Activated CD4-positive, alpha-beta T cell treated with anti-CD3 and anti-CD28 coated beads, Interleukin-2, amount 50 U/mL, for 16 hours (primary cell): Measurements from ENCODE around the gene NUBPL.
"Not testable (repeated sequence)": the region's sequence is repeated elsewhere in the genome, so short reads cannot be mapped to it uniquely, and the experiment has no call there.

Experiments
- DNase-seq: peaks from one replicate; pipeline ENCODE4 v3.0.0-alpha.2; 2020

NUBPL gene

GRCh38 chr14:31825459-31825858, 264.3 kb downstream of the NUBPL start:
- DNase-seq, result no peak

- no peak for DNase-seq
Observed at GRCh38 chr14:31827325-31827724, 266.1 kb downstream of the NUBPL start.

- DNase-seq, result no peak
Observed at GRCh38 chr14:31828946-31829868, 268.0 kb downstream of the NUBPL start.

- DNase-seq, result no peak
Observed at GRCh38 chr14:31834616-31835015, 273.4 kb downstream of the NUBPL start.

- no peak for DNase-seq
Observed at GRCh38 chr14:31835049-31835448, 273.8 kb downstream of the NUBPL start.

- DNase-seq, result no peak
Observed at GRCh38 chr14:31837031-31837430, 275.8 kb downstream of the NUBPL start.

GRCh38 chr14:31842899-31843298, 281.7 kb downstream of the NUBPL start:
- DNase-seq, result no peak

GRCh38 chr14:31843361-31844091, 282.3 kb downstream of the NUBPL start:
- DNase-seq, result no peak

- DNase-seq, result no peak
Observed at GRCh38 chr14:31854508-31855075, 293.4 kb downstream of the NUBPL start.

- DNase-seq, result no peak
Observed at GRCh38 chr14:31855262-31855661, 294.1 kb downstream of the NUBPL start.

- not testable (repeated sequence) for DNase-seq
Observed at GRCh38 chr14:31856003-31856402, 294.8 kb downstream of the NUBPL start.

- DNase-seq, result no peak
Observed at GRCh38 chr14:31858868-31859267, 297.7 kb downstream of the NUBPL start.

GRCh38 chr14:31864937-31865855, 304.0 kb downstream of the NUBPL start:
- no peak for DNase-seq

- no peak for DNase-seq
Observed at GRCh38 chr14:31867570-31867969, 306.4 kb downstream of the NUBPL start.

- DNase-seq, result not testable (repeated sequence)
Observed at GRCh38 chr14:31868096-31868495, 306.9 kb downstream of the NUBPL start.

GRCh38 chr14:31876741-31877140, 315.5 kb downstream of the NUBPL start:
- no peak for DNase-seq

GRCh38 chr14:31877255-31877798, 316.1 kb downstream of the NUBPL start:
- DNase-seq, result no peak

GRCh38 chr14:31879661-31880348, 318.6 kb downstream of the NUBPL start:
- DNase-seq, result no peak

GRCh38 chr14:31880935-31881334, 319.7 kb downstream of the NUBPL start:
- no peak for DNase-seq

GRCh38 chr14:31881531-31882310, 320.5 kb downstream of the NUBPL start:
- no peak for DNase-seq

GRCh38 chr14:31884238-31884637, 323.0 kb downstream of the NUBPL start:
- no peak for DNase-seq
